ENCODE results near the gene NCCRP1. TPM values are rescaled to one million over a fixed set of nuclear protein-coding genes. Genes with fewer than 3 reads are reported as not detected.

NCCRP1 gene
- polyA plus RNA-seq, 1 experiment = 0.04 TPM

DNA sequence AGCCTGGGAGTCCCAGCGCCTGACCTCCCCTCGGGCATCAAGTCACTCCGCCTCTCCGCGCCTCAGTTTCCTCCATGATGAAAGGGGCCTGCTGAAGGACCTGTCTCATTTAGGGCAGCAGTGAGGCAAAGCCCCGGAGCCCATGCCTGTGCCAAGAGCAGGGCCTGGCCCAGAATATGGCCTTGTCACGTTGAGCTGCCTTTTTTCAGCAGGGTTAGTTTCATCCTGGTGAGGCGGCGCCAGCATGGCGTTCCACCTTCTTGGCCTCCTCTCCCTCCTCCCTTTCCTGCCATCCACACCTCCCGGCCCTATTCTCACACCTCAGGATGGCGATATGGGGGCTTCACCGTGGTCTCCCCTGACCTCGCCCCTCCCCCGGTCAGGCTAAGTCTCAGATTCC, 41.0 kb upstream of the NCCRP1 start:
- POLR2A ChIA-PET = no interaction called here
- peaks cover 3% of the 10 kb centered on the region; the same call in 1 of the 2 replicates for H3K36me3 ChIP-seq (ENCODE audit: control insufficient read depth, insufficient read depth, low read length)
- H3K4me3 ChIP-seq (ENCODE audit: low read depth, low read length) = no peak overlapping the region
- TF ChIP-seq, protein P1, sequence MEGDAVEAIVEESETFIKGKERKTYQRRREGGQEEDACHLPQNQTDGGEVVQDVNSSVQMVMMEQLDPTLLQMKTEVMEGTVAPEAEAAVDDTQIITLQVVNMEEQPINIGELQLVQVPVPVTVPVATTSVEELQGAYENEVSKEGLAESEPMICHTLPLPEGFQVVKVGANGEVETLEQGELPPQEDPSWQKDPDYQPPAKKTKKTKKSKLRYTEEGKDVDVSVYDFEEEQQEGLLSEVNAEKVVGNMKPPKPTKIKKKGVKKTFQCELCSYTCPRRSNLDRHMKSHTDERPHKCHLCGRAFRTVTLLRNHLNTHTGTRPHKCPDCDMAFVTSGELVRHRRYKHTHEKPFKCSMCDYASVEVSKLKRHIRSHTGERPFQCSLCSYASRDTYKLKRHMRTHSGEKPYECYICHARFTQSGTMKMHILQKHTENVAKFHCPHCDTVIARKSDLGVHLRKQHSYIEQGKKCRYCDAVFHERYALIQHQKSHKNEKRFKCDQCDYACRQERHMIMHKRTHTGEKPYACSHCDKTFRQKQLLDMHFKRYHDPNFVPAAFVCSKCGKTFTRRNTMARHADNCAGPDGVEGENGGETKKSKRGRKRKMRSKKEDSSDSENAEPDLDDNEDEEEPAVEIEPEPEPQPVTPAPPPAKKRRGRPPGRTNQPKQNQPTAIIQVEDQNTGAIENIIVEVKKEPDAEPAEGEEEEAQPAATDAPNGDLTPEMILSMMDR (IDR thresholded peaks at IDR 0.05; ENCODE audit: insufficient read depth, low read depth, low read length) = no peak
- H3K27me3 ChIP-seq (ENCODE audit: control insufficient read depth, insufficient read depth, low read length) = no peaks in the 10 kb centered on the region
- DNase-seq (ENCODE audit: low read depth) = no peak
- CTCF ChIA-PET = no interaction called here

DNA sequence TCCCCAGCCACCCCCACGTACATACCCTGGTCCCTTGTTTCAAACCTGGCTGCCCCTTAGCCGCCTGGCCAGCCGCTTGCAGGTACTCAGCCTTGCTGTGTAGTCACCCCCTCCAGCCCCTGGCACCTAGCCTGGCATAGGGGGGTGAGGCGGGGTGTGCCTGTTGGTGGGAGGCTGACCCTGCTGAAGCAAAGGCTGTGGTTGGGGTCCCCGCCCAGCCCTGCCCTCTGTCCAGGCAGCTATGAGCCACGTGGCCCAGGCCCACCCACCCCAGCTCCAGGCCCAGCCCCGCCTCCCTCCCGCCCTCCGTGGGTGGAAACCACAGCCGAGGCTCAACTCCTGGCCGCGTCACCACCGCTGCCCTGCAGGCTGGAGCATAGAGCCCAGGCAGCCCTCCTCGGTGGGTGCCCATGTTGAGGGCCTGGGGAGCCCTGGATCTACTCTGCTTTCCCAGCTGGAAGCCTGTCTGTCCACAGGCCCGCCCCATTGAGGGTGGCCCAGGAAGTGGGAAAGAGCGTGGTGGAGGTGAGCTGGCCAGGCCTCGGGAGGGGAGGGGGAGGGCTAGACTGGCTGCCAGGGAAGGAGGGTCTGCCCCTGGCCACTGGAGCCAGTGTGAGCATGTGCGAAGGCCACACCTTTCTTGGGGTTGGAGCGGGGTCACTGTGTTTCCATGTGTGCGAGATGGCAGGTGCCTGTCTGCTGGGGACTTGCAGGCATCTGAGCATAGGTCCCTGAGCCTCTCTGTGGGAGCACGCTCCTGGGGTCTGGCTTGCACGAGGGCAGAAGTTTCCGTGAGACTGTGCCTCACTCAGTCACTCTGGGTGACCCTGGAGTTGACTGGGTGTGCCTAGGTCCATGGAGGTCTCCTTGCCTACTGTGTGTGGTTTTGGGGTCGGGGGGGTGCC, 40.2 kb upstream of the NCCRP1 start:
- ChIA-PET CTCF (interaction anchor here (0.6 kb wide), 1 partner anchor 172 kb away, joined by 3 read pairs; no protein-coding TSS in a partner anchor), POLR2A (no interaction called here)
- no peak for DNase-seq (ENCODE audit: low read depth)
- Histone ChIP-seq H3K4me3 (ENCODE audit: low read depth, low read length) (no peak overlapping the region), H3K27me3 (ENCODE audit: control insufficient read depth, insufficient read depth, low read length) (no peaks in the 10 kb centered on the region), H3K36me3 (ENCODE audit: control insufficient read depth, insufficient read depth, low read length) (peaks cover 3% of the 10 kb centered on the region; the same call in 1 of the 2 replicates)
- TF ChIP-seq, protein P1 (IDR thresholded peaks at IDR 0.05; ENCODE audit: insufficient read depth, low read depth, low read length) = no peak

GRCh38 chr19:39157275-39157996, 39.3 kb upstream of the NCCRP1 start:
- TF ChIP-seq, protein P1 (IDR thresholded peaks at IDR 0.05; ENCODE audit: insufficient read depth, low read depth, low read length) = no peak
- peaks cover 3% of the 10 kb centered on the region; the same call in 1 of the 2 replicates for H3K36me3 ChIP-seq (ENCODE audit: control insufficient read depth, insufficient read depth, low read length)
- no peaks in the 10 kb centered on the region for H3K27me3 ChIP-seq (ENCODE audit: control insufficient read depth, insufficient read depth, low read length)
- no peak overlapping the region for H3K4me3 ChIP-seq (ENCODE audit: low read depth, low read length)
- CTCF ChIA-PET = no interaction called here
- POLR2A ChIA-PET = no interaction called here
- no peak for DNase-seq (ENCODE audit: low read depth)

DNA sequence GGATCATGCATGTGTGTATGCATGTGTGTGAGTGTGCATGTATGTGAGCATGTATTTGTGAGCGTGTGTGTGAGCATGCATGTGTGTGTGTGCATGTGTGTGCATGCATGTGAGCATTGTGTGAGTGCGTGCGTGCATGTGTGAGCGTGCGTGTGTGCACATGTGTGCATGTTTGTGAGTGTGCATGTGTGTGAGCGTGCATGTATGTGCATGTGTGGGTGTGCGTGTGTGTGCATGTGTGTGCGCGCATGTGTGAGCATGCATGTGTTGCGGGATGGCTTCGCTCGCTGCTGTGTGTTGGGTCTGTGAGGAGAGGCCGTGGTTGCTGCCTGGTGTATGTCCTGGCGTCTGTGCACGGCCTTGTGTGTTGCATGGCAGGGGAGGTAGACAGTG, 38.8 kb upstream of the NCCRP1 start:
- Histone ChIP-seq H3K36me3 (ENCODE audit: control insufficient read depth, insufficient read depth, low read length) (peaks cover 3% of the 10 kb centered on the region; the same call in 1 of the 2 replicates), H3K27me3 (ENCODE audit: control insufficient read depth, insufficient read depth, low read length) (no peaks in the 10 kb centered on the region), H3K4me3 (ENCODE audit: low read depth, low read length) (no peak overlapping the region)
- ChIA-PET POLR2A (no interaction called here), CTCF (no interaction called here)
- no peak for DNase-seq (ENCODE audit: low read depth)
- TF ChIP-seq, protein P1 (IDR thresholded peaks at IDR 0.05; ENCODE audit: insufficient read depth, low read depth, low read length) = no peak

DNA sequence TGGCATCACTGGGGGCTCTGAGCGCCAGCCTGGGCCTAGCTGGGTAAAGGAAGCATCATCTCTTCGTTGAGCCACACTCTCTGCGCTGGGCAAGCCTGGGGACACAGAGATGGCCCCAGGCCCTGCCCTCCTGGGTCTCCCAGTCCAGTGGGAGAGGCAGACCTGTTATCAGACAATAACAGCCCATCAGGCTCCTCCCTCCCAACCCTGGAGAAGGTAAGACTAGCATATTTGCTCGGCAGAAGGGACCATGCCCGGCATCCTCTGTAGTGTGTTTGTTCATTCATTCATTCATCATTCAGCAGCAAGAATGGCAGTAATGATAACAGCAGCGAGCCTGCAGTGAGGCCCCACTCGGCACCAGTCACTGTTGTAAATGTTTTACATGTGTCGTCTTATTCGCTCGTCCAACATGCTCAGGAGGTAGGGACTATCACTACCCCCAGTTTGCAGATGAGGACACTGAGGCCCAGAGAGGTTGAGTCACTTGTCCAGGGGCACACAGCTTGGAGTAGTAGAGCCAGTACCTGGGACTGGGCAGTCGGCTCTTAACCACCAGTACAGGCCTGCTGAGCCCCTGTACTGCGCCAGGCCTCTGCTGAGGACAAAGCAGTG, 38.0 kb upstream of the NCCRP1 start:
- ChIA-PET POLR2A (no interaction called here), CTCF (no interaction called here)
- no peak for DNase-seq (ENCODE audit: low read depth)
- H3K27me3 ChIP-seq (ENCODE audit: control insufficient read depth, insufficient read depth, low read length) = no peaks in the 10 kb centered on the region
- H3K36me3 ChIP-seq (ENCODE audit: control insufficient read depth, insufficient read depth, low read length) = peaks cover 3% of the 10 kb centered on the region; the same call in 1 of the 2 replicates
- H3K4me3 ChIP-seq (ENCODE audit: low read depth, low read length) = no peak overlapping the region
- TF ChIP-seq, protein P1 (IDR thresholded peaks at IDR 0.05; ENCODE audit: insufficient read depth, low read depth, low read length) = no peak

Data from BJ (cell line).